Skeletal muscle satellite cell (primary cell): ENCODE results near the gene CREB3L2.
"Not testable (repeated sequence)": the region's sequence is repeated elsewhere in the genome, so short reads cannot be mapped to it uniquely, and the experiment has no call there.

Experiments used
- H3K27me3 ChIP-seq: 2 replicates; pipeline ENCODE4 v1.7.0; 2013; ENCODE audit warnings: low read length; ENCODE audit not compliant: control insufficient read depth, insufficient read depth
- H3K36me3 ChIP-seq: 2 replicates; pipeline ENCODE4 v1.7.0; 2013; ENCODE audit warnings: mild to moderate bottlenecking, control low read depth, low read length; ENCODE audit not compliant: insufficient read depth
- H3K4me1 ChIP-seq: 2 replicates; pipeline ENCODE4 v1.7.0; 2013; ENCODE audit warnings: low read length; ENCODE audit not compliant: control insufficient read depth, insufficient read depth
- H3K4me2 ChIP-seq: 2 replicates; pipeline ENCODE4 v1.7.0; 2013; ENCODE audit warnings: mild to moderate bottlenecking, low read length
- H3K4me3 ChIP-seq: 2 replicates; pipeline ENCODE4 v1.7.0; 2013; ENCODE audit warnings: low read length
- H3K9ac ChIP-seq: 2 replicates; pipeline ENCODE4 v1.7.0; 2013; ENCODE audit warnings: mild to moderate bottlenecking, low read depth, low read length, moderate library complexity
- H3K9me3 ChIP-seq: replicated peaks from 2 replicates; pipeline ENCODE4 v1.7.0; 2013; ENCODE audit warnings: mild to moderate bottlenecking, control low read depth, low read length

Gene CREB3L2

GRCh38 chr7:137978464-137979237 lies 23.2 kb downstream of the CREB3L2 start:
- Histone ChIP-seq H3K4me2 (peak overlapping the region; percentile 53), H3K4me1 (peaks cover 80% of the 10 kb centered on the region), H3K4me3 (no peak overlapping the region), H3K9me3 (no peaks in the 10 kb centered on the region), H3K36me3 (no peaks in the 10 kb centered on the region), H3K27me3 (no peaks in the 10 kb centered on the region), H3K9ac (peak overlapping the region; percentile 81)

GRCh38 chr7:137977173-137977572 lies 24.7 kb downstream of the CREB3L2 start:
- no peaks in the 10 kb centered on the region for H3K9me3 ChIP-seq
- H3K9ac ChIP-seq: peak overlapping the region; percentile 24
- no peak overlapping the region for H3K4me3 ChIP-seq
- H3K4me2 ChIP-seq: peak overlapping the region; percentile 40
- H3K4me1 ChIP-seq: peaks cover 74% of the 10 kb centered on the region
- H3K27me3 ChIP-seq: no peaks in the 10 kb centered on the region
- peaks cover 4% of the 10 kb centered on the region for H3K36me3 ChIP-seq

GRCh38 chr7:137976696-137977095 lies 25.2 kb downstream of the CREB3L2 start:
- Histone ChIP-seq H3K9ac (peak overlapping the region; percentile 6), H3K4me2 (peak overlapping the region; percentile 40), H3K4me3 (no peak overlapping the region), H3K4me1 (peaks cover 69% of the 10 kb centered on the region), H3K36me3 (peaks cover 4% of the 10 kb centered on the region), H3K27me3 (no peaks in the 10 kb centered on the region), H3K9me3 (no peaks in the 10 kb centered on the region)

GRCh38 chr7:137976232-137976631 lies 25.7 kb downstream of the CREB3L2 start:
- Histone ChIP-seq H3K36me3 (peaks cover 4% of the 10 kb centered on the region), H3K4me3 (no peak overlapping the region), H3K27me3 (no peaks in the 10 kb centered on the region), H3K4me1 (peaks cover 65% of the 10 kb centered on the region), H3K9me3 (no peaks in the 10 kb centered on the region), H3K9ac (no peak overlapping the region), H3K4me2 (no peak overlapping the region)

- Histone ChIP-seq H3K4me1 (peaks cover 63% of the 10 kb centered on the region), H3K9ac (no peak overlapping the region), H3K36me3 (peaks cover 4% of the 10 kb centered on the region), H3K4me2 (no peak overlapping the region), H3K4me3 (no peak overlapping the region), H3K27me3 (no peaks in the 10 kb centered on the region), H3K9me3 (no peaks in the 10 kb centered on the region)
Measured at GRCh38 chr7:137975768-137976167, 26.1 kb downstream of the CREB3L2 start.

GRCh38 chr7:137975221-137975620 lies 26.7 kb downstream of the CREB3L2 start:
- peaks cover 4% of the 10 kb centered on the region for H3K36me3 ChIP-seq
- H3K9me3 ChIP-seq: no peaks in the 10 kb centered on the region
- H3K9ac ChIP-seq: no peak overlapping the region
- peaks cover 62% of the 10 kb centered on the region for H3K4me1 ChIP-seq
- H3K4me3 ChIP-seq: no peak overlapping the region
- no peaks in the 10 kb centered on the region for H3K27me3 ChIP-seq
- no peak overlapping the region for H3K4me2 ChIP-seq

- no peak overlapping the region for H3K9ac ChIP-seq
- no peak overlapping the region for H3K4me3 ChIP-seq
- H3K4me2 ChIP-seq: no peak overlapping the region
- peaks cover 4% of the 10 kb centered on the region for H3K36me3 ChIP-seq
- peaks cover 62% of the 10 kb centered on the region for H3K4me1 ChIP-seq
- H3K27me3 ChIP-seq: no peaks in the 10 kb centered on the region
- H3K9me3 ChIP-seq: no peaks in the 10 kb centered on the region
Measured at GRCh38 chr7:137974766-137975165, 27.1 kb downstream of the CREB3L2 start.

- Histone ChIP-seq H3K9ac (peak overlapping the region; percentile 53), H3K4me2 (peak overlapping the region; percentile 63), H3K9me3 (no peaks in the 10 kb centered on the region), H3K27me3 (no peaks in the 10 kb centered on the region), H3K4me3 (peak overlapping the region; percentile 1), H3K36me3 (peaks cover 12% of the 10 kb centered on the region), H3K4me1 (peaks cover 56% of the 10 kb centered on the region)
Measured at GRCh38 chr7:137970253-137970975, 31.5 kb downstream of the CREB3L2 start.

- peaks cover 50% of the 10 kb centered on the region for H3K4me1 ChIP-seq
- peak overlapping the region; percentile 1 for H3K4me3 ChIP-seq
Measured at GRCh38 chr7:137969828-137970227, 32.1 kb downstream of the CREB3L2 start.

GRCh38 chr7:137968890-137969289 lies 33.0 kb downstream of the CREB3L2 start:
- H3K9ac ChIP-seq: no peak overlapping the region
- peaks cover 46% of the 10 kb centered on the region for H3K4me1 ChIP-seq
- H3K4me2 ChIP-seq: no peak overlapping the region
- H3K27me3 ChIP-seq: no peaks in the 10 kb centered on the region
- no peak overlapping the region for H3K4me3 ChIP-seq
- H3K36me3 ChIP-seq: peaks cover 12% of the 10 kb centered on the region
- no peaks in the 10 kb centered on the region for H3K9me3 ChIP-seq

More at GRCh38 chr7:137969828-137970227, 32.1 kb downstream of the CREB3L2 start:
- no peaks in the 10 kb centered on the region for H3K9me3 ChIP-seq
- H3K27me3 ChIP-seq: no peaks in the 10 kb centered on the region
- H3K36me3 ChIP-seq: peaks cover 12% of the 10 kb centered on the region
- H3K4me2 ChIP-seq: peak overlapping the region; percentile 63
- H3K9ac ChIP-seq: peak overlapping the region; percentile 53

GRCh38 chr7:137968339-137968738 lies 33.5 kb downstream of the CREB3L2 start:
- Histone ChIP-seq H3K4me1 (peaks cover 46% of the 10 kb centered on the region), H3K36me3 (peaks cover 11% of the 10 kb centered on the region)
- H3K4me3 ChIP-seq, H3K9me3 ChIP-seq, H3K9ac ChIP-seq, H3K27me3 ChIP-seq, H3K4me2 ChIP-seq: not testable (repeated sequence)
